Heart left ventricle (tissue), 13 donors: ENCODE measurements around the gene C1QA.

ENCODE experiments used
- CTCF ChIP-seq, 12 donors: fragments of 200-600 bp; sonication (generic) in 4 of 12; IDR thresholded peaks; one replicate each; pipeline versions ENCODE4 v1.5.0 to v1.8.0; 2018 to 2022; ENCODE audit warnings: antibody characterized with exemption in 12 of 12, mild to moderate bottlenecking in 5 of 12
- POLR2A ChIP-seq, 2 donors: fragments of 450-650 bp; IDR thresholded peaks; one replicate each; pipeline ENCODE4 v1.6.1; 2017; ENCODE audit warnings: antibody characterized with exemption in 2 of 2, mild to moderate bottlenecking in 2 of 2, moderate library complexity in 2 of 2
- donor health status: ischemic (EF 13 %, LVEDD 7.1; RV severe dilation, severe dysfunction).
- donor health status: DM: no; HTN: yes; CAD: no.
- donor health status: DM: no; HTN: no; CAD: no.
- donor health status: ischemic (EF 25% LVEDD 6.9; RV normal size, moderate dysfunction).
- donor health status: ischemic (EF 25% LVEDD 5.7; RV mildly dilated, moderate dysfunction).
- donor health status: ischemic (EF 35%, LVEDD 5.7; RV mildly dilated, moderate dysfunction).
- donor health status: nonischemic (EF 11% LVEDD 7.7; RV severe dilation, severe dysfunction).
- donor health status: DM: yes; HTN: yes; CAD: no.
- donor health status: PGD.
- donor health status: ischemic (EF 29% LVEDD 5.4; RV normal size, mild dysfunction).
- donor health status: nonischemic (EF 23%, LVEDD 6.1; RV moderate dilation, normal function).

DNA sequence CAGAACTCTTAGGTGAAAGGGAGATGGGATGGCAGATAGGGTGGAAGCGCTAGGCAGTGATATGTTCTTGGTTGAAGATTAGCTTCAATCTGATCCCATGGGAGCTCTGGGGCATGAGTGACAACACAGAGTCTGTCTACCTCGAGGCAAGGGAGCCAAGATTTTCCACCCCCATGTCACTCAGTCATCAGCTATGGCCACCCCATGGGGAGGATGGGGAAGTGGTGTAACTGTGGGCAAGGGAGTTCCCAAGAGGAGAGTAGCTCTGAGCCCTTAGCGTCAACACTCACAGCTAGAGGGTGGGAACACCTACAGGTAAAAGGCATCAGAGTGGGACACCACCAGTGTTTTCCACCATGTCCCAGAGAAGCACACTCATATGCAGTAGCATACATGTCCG, 30.3 kb upstream of the C1QA start:
- TF ChIP-seq CTCF (IDR thresholded peaks at IDR 0.05) (no peak), POLR2A (IDR thresholded peaks at IDR 0.05) (no peak)
